GM19395 (cell line): ENCODE results near the gene DCUN1D2.
A peak's percentile ranks its signal among the peaks of the same experiment; 100 is the strongest.
"Not testable (repeated sequence)": the region's sequence is repeated elsewhere in the genome, so short reads cannot be mapped to it uniquely, and the experiment has no call there.

Source experiments
- ATAC-seq: cut with Tn5 transposase; IDR thresholded peaks from one replicate; pipeline ENCODE4 v1.9.1; 2021; ENCODE audit warnings: mild to moderate bottlenecking, moderate library complexity; ENCODE audit not compliant: unreplicated experiment

The DCUN1D2 gene

DNA sequence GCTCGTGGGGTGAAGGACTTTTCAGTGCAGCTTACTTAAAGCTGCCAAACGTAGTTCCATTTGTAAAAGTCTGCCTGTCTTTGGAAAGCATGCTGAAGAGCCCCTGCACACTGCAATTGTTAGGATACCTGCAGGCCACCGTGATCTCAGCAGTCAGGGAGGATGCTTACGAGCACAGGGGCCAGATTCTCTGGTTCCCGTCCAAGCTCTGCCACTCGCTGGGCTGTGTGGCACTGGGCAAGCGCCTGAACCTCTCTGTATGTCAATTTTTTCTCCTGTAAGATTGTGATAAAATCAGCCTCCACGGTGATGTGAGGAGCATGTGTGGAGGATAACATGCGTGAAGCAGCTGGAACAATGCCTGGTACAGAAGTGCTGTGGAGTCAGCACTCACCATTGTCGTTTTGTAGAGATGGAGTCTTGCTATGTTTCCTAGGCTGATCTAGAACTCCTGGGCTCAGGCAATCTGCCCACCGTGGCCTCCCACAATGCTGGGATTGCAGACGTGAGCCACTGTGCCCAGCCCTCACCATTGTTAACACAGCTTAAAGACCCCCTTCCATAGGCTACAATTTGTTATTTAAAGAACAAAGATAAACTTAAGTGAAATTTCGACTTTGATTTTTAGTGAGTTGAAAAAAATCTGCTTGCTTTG lies 40.7 kb downstream of the DCUN1D2 start:
- ATAC-seq, result no peak

DNA sequence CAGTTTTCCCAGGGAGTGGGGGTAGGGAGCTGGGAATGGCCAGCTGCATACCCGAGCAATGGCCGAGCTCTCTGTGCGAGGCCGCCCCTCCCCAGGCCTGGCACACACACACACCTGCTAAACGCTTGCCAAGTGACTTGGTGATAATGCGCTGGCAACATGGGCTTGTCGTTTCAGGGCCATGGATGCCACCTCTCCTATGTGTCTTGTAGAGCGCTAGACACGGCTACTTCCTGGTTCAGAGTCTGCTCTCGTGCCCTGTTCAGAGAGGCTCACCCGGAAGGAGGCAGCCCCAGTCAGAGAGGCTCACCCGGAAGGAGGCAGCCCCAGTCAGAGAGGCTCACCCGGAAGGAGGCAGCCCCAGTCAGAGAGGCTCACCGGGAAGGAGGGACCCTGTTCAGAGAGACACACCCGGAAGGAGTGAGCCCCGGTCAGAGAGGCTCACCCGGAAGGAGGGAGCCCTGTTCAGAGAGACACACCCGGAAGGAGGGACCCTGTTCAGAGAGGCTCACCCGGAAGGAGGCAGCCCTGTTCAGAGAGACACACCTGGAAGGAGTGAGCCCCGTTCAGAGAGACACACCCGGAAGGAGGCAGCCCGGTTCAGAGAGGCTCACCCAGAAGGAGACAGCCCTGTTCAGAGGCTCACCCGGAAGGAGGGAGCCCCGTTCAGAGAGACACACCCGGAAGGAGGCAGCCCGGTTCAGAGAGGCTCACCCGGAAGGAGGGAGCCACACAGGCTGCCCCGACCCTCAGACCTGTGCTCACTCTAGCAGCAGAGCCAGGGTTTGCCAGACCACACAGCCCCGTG lies 41.4 kb downstream of the DCUN1D2 start:
- peak; percentile 52 for ATAC-seq

DNA sequence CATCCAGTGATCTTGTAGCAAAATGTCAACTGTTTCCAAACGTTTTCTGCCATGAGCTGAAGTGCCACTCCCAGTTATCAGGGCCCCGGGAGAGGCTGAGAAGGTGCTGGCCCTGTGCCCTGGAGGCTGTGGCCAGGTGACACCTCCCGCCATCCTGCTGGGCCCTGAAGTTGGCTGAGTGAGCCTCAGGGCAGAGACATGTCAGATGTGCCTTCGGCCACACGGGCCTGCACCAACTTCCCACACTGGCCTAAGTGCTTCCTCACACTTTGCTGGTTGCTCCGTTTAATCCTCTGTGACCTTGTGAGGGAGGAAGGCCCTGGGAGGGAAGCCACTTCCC lies 42.0 kb downstream of the DCUN1D2 start:
- ATAC-seq, result no peak

DNA sequence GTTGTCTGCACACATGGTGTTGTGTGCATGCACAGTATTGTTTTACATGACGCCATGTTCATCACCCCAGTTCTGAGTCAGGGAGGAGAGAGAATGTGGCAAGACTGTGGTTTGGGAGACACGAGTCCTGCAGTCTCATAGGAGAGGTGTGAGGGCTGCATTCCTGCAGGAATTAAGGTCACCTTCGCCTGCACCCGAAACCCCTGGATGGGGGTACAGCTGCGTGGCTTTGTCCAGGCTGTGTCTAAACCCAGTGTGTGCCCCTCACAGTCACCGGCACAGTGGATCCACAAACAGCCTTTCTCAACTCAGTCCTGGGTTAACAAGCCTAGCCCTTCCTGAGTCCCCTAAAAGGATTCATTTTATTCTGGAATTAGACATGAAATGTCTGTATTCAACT lies 42.9 kb downstream of the DCUN1D2 start:
- ATAC-seq, result no peak

DNA sequence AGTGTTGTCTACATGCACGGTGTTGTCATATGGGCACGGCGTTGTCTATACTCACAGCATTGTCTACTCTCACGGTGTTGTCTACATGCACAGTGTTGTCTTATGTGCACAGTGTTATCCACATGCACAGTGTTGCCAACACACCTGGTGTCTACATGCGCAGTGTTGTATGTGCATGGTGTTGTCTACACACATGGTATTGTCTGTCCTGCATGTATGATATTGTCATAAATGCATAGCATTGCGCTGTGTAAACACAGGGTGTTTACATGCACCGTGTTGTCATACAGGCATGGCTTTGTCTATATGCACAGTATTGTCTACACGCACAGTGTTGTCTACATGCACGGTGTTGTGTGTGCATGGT lies 44.0 kb downstream of the DCUN1D2 start:
- ATAC-seq, result no peak

DNA sequence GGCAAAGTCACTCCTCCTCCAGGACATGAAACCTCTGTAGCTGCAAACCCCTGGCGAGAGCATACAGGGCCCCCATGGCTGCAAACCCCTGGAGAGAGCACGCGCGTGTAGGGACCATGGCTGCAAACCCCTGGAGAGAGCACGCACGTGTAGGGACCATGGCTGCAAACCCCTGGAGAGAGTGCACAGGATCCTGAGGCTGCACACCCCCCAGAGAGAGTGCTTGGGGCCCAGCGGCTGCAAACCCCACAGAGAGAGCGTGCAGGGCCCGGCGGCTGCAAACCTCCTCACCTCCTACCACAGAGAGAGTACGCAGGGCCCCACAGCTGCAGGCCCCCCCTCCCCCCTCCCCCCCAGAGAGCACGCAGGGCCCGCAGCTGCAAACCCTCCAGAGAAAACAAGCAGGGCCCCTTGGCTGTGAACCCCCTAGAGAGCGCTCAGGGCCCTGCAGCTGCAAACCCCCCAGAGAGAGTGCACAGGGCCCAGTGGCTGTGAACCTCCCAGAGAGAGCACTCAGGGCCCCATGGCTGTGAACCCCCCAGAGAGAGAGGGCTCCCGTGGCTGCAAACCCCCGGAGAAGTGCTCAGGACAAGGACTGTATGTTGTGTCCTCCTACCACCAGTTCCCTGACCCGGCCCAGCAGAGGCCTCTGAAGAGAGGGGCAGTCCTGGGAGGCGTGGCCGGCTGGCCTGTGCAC lies 44.6 kb downstream of the DCUN1D2 start:
- no peak for ATAC-seq

DNA sequence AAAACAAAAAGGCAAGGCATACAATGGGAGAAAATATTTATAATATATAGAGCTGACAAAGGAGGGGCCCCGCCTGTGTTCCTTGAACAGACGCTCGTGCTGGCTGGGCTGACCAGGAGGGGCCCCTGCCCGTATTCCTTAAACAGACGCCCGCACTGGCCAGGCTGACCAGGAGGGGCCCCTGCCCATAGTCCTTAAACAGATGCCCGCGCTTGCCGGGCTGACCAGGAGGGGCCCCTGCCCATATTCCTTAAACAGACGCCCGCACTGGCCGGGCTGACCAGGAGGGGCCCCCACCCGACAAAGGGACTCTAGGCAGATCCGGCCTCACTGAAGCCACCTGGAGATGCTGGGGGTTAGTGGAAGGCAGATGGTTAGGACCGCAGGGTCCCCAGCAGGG lies 46.5 kb downstream of the DCUN1D2 start:
- ATAC-seq, result no peak

DNA sequence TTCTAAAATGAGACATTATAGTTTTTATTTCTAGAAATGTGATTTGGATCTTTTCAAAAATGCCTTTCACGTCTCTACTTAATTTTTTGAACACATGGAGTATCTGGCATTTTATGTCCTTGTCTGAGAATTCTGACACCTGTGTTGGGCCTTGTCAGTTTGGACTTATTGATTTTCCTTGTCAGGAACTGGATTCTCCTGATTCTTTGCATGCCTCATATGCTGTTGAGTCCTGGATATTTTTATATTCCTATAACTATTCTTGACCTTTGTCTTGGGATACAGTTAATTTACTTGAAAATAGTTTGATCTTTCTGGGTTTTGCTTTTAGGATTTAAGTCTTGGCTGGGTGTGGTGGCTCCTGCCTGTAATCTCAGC lies 47.5 kb downstream of the DCUN1D2 start:
- ATAC-seq, result no peak

DNA sequence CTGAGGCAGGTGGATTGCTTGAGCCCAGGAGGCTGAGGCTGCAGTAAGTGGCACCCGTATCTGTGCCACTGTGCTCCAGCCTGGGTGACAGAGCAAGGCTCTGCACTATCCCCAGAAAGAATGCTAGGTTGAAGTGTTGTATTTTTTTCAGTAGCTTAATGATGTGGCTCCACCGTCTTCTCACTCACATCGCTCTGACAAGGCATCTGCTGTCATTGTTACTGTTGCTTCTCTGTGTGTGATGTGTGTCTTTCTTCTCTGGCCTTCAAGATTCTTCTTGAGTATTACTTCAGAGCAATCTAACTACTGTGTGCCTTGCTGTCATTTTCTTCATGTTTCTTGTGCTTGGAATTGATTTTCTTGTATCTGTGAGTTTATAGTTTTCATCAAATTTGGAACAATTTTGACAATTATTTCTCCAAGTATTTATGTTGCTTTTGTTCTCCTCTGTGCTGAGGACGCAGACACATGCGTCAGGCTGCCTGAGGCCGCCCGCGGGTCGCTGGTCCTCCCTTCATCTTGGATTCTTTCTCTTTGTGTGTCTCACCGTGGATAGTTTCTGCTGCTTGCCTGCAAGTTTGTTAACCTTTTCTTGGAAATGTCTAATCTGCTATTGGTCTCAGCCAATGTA lies 48.0 kb downstream of the DCUN1D2 start:
- no peak for ATAC-seq

DNA sequence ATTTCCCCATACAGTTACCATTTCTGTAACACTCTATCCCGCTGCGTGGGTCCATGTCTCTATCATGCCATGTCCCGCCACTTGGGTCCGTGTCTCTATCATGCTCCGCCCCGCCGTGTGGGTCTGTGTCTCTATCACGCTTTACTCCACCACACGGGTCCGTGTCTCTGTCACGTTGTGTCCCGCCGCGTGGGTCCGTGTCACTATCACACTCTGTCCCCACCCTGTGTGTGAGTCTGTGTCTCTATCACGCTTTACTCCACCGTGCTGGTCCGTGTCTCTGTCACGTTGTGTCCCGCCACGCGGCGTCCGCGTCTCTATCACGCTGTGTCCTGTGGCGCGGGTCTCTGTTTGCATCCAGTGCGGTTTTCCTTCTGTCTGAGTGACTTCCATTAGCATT lies 48.9 kb downstream of the DCUN1D2 start:
- no peak for ATAC-seq

DNA sequence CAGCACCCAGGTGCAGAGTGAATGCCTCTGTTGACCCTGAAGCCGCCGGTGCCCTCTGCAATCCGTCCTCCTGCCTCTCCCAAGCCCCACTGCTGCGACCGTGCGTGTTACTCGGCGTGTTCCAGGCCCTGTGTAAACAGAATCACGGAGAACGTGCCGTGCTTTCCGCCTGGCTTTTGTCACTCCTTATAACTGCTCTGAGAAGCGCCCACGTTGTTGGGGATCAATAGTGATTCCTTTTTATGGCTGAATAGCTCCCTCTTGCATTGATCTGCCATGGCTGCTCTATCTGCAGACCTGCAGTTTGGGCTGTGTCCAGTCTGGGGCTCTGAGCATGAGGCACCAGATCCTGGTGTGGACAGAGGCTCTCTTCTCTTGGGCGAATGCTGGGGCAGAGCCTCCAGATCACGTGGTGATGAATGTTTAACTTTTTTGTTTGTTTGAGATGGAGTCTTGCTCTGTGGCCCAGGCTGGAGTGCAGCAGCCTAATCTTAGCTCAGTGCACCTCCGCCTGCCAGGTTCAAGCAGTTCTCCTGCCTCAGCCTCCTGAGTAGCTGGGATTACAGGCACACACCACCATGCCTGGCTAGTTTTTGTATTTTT lies 53.0 kb downstream of the DCUN1D2 start:
- no peak for ATAC-seq

DNA sequence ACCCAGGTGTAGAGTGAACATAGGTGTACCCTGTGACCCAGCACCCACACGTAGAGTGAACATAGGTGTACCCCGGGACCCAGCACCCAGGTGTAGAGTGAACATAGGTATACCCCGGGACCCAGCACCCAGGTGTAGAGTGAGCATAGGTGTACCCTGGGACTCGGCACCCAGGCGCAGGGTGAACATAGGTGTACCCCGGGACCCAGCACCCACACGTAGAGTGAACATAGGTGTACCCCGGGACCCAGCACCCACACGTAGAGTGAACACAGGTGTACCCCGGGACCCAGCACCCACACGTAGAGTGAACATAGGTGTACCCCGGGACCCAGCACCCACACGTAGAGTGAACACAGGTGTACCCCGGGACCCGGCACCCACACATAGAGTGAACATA lies 53.6 kb downstream of the DCUN1D2 start:
- ATAC-seq, result not testable (repeated sequence)

DNA sequence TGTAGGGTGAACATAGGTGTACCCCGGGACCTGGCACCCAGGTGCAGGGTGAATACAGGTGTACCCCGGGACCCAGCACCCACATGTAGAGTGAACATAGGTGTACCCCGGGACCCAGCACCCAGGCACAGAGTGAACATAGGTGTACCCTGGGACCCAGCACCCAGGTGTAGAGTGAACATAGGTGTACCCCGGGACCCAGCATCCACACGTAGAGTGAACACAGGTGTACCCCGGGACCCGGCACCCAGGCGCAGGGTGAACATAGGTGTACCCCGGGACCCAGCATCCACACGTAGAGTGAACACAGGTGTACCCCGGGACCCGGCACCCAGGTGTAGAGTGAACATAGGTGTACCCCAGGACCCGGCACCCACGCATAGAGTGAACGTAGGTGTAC lies 54.6 kb downstream of the DCUN1D2 start:
- not testable (repeated sequence) for ATAC-seq

DNA sequence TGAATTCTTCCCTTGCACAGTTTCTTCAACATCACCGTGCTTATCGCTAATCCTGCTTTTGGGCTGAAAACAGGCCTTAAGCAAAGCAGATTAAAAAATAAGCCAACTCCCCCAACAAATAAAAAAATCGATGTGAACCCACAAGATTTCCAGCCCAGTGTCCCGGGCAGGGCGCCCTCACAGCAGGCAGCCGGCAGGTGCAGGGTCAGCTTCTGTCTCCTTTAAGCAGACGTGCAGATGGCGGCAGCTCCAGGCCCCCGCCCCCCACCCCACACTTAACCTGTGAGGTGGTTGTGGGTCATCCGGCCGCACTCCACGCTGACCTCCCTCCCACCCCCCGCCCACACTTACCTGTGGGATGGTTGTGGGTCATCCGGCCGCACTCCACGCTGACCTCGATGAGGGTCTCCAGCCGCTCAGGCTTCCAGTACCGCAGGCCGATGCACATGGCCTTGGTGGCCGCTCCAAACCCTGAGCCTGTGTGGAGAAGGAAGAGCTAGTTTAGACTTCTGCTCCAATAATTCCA lies 57.1 kb downstream of the DCUN1D2 start:
- ATAC-seq, result no peak

DNA sequence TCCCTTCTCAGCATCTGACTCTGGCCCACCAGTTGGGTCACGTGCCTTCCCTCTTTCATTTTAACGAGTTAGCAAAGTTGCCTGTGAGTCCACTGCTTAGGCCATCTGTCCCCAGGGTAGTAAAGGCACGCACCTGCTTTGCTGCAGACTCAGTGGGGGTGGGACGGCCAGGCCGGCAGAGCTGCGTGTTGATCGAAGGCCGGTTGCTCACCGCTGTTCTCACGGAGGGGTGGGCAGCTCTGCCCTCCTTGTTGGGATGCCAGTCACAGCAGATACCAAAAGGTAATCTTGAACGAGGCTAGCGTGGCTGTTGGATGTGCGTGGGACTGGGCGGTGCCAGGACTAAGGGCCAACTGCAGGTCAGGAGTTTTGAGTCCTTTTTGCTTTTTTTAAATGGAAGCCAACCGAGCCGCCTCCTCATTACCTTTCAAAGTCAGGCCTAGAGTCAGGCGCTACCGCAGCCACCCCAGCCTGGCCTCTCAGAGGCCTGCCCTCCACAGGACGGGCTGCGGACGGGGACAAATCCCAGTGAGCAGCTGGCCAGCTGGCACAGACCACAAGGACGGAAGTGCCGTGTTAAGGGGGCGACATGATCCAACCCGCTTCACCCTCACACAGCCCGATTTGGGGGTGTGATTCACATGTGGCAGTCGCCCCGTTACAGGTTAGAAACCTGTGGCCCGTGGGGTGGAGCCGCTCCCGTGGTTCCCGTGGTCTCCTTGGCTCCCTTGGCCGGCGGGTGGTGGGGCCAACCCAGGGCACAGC lies 57.8 kb downstream of the DCUN1D2 start:
- no peak for ATAC-seq

DNA sequence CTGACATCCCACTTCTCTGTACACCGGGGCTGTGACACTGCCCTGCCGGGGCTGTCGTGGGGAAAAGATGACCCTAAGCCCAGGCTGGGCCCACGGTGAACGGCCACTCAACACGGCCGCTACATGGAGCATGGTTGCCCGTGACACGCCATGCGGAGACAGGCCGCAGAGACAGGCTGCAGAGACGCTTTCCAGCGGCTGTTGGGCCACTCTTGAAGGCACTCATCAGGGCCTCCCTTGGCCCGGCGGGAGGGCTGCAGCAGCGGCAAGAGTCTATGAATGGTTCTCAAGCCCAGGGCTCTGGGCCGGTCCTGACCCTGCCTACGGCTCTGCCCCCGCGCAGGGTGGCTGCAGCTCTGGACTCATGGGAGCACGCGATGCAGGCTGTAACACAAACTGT lies 59.3 kb downstream of the DCUN1D2 start:
- ATAC-seq, result no peak

DNA sequence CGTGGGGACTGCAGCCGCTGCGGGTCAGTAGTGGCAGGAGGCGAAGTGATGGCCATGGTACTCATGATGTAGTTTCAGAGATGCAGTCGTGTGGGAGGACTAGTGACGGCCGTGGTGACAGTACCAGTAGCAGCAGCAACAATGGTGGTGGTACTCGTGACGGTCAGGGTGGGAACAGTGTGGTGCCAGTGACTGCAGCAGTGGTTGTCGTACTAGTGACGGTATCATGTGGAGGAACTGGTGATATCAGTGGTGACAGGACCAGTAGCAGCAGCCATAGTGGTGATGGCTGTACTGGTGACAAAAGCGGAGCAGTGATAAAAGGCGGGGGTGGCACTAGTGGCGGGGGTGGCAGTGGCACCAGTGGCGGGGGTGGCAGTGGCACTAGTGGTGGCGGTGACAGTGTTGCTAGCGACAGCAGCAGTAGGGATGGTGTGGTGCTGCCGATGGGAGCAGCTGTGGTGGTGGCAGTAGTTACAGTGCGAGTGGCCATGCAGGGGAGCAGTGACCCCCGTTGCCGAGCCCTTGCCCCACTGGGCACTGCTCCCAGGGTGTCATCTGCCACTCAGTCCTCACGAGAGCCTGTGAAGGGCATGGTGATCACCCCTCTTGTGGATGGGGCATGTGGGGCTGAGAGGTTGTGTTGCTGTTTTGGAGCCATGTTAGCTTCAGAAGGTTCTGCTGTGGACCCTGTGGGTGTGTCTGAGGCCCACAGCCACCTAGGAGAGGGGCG lies 60.0 kb downstream of the DCUN1D2 start:
- ATAC-seq, result no peak

DNA sequence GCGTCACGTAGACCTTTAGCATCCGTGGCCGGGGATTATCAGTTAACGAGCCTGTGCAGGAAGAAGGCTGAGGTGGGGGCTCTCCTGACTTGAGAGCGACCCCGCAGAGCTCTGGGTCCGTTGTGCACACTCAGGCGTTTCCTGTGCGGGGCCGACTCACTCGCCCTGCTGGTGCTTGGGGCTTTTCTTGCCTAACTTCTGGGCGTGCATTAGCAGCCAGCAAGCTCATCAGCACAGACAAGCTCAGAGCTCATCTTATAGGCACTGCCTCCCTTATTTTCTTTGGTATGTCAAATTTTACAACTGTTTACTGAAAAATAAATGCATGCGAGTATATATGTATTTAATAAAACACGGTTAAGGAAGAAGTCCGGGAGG lies 60.9 kb downstream of the DCUN1D2 start:
- ATAC-seq, result no peak

DNA sequence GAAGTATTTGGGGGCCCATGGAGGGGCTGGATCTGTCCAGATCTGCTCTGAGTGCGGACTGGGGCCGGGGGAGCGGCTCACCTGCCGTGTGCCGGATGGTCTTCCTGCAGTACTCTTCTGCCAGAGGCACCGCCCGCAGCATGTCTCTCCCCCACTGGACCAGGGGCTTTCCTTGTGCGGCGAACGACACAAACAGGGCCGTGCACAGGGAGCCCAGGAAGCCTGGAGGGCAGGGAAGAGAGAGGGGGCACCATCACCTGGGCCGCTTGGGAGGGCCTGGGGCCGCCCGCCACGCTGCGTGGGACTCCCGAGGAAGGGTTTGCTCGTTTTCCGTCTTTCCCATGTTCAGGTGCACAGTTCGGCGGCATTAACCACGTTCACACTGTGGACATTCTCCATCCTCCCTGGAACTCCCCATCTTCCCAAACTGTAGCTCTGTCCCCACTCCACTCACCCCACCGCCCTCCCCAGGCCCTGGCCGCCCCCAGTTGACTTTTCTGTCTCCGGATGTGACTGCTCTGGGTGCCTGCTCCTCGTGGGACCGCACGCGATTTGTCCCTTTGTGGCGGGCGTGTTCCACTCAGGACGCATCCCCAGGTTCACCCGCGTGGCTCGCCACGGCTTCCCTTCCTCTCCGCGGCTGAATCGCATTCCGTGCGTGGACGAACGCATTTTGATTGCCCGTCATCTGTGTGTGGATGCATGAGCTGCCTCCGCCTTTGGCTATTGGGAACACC lies 61.5 kb downstream of the DCUN1D2 start:
- ATAC-seq, result no peak
